NCI-H1930 (cell line): ENCODE measurements around the gene CABLES1.
"Not testable (repeated sequence)": the region's sequence is repeated elsewhere in the genome, so short reads cannot be mapped to it uniquely, and the experiment has no call there.

Experiments
- DNase-seq, 2 experiments: peaks; one replicate each; lab custom pipeline; 2025; lab: John Stamatoyannopoulos, UW

Gene CABLES1

DNA sequence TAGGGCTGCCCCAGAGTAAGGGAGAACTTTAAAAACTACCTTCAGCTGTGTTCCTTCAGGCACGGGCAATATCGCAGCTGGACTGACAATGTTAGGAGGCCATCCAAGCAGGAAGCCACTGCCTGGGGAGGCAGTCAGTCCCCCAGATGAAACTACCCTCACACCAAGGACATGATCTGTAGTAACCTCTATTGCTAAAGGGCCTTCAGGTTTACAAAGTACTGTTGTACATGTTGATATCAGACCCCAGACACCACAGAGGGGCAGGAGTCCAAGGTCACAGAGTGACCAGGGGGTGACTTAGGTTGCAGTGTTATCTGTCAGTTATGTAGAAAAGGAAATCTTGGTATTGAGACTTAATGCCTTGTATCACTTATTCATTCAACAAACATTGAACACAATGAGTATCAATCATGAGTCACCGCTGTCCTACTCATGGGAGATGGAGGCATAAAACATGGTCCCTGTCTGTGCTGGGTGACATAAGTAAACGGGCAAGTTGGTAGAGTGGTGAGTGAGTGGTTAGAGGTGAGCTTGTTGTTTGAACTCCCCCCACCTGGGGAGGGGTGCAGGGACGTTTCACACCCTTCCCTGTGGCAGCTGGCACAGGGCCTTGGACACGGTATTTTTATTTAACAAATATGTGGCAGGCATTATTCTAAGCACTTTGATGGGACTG, 7.1 kb downstream of the CABLES1 start:
- DNase-seq, result no peak

DNA sequence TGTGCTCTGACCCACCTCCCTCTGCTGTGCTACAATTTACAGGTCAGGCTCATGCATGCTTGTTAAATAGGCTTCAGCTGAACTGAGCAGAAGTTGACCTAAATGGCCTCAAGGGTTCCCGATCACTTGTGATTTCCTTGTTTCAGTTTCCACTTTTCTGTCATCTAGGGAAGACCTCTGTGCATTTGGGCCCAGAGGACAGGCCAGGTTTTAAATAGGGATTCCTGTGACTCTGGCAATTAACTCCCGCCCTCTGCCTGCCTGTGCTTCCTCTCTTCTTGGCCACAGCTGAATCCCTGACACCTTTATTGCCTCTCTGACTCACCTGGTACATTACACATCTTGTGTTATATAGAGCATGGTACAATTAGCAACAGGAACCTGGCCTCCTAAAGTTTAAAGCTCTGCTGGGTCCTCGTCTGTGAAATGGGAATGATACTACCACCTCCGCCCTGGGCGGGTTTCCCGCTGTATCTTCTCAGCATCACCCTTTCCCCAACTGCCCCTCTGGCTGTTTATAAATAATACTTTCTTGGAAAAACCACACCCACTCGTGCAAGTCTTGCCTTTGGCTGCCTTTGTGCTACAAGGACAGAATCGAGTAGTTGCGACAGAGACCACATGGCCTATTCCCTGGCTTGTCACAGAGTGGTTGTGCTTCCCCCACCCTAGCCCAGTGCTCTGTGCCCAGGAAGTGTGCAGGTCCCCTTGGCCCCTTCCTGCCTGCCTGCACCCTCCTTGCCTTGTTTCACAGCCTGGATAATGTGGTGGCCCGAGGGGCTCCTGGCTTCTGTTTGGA, 7.9 kb downstream of the CABLES1 start:
- DNase-seq, result no peak

DNA sequence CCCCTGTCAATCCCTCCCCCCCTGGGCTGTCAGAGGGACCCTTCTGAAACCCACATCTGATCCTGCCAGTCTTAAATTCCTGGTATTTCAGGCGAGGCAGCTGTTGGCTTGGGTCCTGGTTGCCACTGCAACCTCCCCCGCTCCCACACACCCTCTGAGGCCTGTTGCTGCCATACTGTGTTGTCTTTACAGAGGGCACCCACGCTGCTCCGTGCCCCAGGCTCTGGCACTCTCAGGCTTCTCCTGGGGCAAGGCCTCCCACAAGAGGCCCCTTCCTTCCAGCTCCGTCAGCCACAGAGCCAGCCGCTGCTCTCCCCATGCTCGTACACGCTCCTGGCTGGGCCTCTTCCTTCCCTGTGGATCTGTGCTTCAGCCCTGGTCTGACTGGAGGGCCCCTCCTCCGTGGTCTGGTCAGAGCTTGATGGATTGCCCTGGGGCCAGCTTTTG, 8.6 kb downstream of the CABLES1 start:
- DNase-seq, result no peak

DNA sequence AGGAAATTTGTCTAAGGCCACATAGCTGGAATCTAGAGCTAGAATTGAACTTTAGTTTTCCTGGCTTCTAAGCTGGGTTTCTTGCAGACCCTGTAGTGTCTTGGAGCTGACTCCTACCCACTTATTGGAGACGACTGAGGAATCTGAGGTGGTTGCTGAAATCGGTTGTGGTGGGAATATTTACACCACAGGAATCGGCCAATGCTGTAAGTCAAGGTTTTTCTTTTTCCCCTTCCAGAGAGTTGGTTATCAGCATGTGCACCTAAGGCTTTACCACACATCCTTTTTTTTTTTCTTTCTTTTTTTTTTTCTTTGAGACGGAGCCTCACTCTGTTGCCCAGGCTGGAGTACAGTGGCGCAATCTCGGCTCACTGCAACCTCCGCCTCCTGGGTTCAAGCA, 9.4 kb downstream of the CABLES1 start:
- no peak for DNase-seq

DNA sequence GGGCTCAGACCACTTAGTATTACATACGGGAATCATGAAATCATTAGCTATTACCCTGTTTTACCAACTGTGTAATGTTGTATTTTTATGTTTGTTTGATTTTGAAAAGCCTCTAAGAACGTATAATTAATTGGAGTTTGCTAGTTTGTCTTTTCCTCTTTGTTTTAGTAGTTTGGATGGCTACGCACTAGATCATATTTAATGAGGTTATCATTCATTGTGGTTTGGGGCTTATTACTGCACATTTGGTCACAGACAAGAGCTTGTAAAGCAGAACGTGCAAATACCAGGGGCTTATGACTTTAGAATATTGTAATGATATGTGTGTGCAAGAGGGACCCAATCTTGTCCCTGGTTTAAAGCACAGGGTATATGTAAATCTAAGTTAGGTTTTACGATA, 10.3 kb downstream of the CABLES1 start:
- no peak for DNase-seq

DNA sequence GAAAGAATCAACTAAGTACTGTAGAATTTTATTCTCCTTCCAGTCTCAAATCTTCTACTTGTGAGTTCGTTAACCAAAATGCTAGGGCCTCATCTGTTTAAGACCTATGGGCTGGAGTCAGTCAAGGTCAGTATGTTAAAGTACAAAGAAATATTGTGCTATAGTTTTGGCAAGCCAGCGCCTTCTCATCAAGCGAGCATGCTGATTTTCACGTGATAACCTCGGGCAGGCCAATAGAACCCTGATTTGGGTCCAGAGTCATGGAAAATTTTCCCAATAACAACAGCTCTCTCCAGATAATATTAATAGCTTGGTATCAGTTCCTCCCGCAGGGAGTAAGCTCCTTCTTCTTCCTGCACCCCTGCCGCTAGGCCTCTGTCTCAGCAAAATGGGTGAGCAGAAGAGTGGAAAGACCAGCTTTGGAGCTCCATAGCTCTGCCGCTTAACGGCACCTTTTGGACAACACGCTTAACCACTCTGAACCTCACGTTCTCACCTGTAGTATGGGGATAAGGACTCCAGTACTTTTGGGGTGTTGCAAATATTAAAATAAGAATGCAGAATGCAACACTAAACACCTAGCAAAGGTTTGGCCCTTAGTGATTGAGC, 11.7 kb downstream of the CABLES1 start:
- no peak for DNase-seq

DNA sequence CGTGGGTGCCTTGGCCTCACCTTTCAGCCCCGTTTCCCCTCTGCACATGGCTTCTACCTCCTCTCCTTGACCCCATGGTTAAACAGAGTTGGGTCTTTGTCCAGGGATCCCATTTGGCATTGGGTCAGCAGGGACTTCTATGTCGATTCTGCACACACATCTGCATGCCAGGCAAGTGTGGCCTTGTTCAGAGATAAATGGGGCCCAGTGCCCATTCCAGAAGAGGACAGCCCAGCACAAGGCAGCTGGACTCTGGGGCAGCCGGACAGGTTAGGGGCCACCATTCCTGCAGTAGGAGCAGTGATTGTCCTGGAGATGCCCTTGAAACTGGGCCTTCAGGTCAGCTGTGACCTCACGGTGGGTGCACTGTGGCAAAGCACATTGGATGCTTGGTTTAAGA, 13.1 kb downstream of the CABLES1 start:
- DNase-seq, result no peak

DNA sequence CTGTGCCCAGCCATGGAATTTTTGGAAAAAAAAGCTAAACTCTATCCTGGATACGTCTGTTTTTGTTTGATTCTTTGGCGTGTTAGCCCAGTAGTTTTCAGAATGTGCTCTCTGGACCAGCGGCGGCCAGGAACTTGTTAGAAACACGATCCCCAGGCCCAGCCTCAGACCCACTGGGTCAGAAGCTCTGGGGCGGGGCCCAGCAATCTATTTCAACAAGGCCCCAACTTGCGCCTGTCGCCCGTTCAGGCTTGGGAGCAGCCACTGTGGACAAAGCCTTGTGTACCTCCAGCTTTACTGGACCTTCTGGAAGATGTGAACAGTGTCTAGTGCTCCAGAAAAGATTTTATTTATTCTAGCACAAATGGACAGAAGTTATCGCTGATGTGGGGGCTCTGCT, 14.3 kb downstream of the CABLES1 start:
- DNase-seq, result no peak

DNA sequence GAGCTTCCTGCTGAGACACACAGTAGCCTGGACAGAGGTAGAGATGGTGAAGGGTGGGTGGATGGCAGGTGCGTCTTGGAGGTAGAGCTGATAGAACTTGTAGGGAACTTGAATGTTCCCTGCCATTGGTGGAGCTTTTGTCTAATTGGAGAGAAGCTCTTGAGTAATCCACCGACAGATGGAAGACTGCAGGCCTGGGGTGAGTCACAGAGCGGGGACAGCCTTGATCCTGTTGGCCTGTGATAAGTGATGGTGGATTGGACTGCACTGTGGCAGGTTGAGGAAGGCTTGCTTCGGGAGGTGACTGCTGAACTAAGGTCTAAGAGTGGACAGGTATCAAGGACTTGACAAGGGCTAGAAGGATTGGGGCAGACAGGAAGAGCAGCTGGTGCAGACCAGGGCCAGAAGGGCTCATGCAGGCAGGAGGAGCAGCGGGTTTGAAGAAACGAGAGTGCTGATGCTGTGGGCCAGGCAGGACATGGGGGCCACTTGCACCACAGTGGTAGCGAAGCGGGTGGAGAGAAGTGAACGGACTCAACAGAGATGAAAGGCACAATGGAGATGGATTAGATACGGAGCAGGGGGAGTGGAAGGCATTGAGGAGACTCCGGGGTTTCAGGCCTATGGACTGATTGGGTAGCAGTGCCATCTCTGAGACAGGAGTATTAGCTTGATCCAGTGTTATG, 16.3 kb downstream of the CABLES1 start:
- no peak for DNase-seq

DNA sequence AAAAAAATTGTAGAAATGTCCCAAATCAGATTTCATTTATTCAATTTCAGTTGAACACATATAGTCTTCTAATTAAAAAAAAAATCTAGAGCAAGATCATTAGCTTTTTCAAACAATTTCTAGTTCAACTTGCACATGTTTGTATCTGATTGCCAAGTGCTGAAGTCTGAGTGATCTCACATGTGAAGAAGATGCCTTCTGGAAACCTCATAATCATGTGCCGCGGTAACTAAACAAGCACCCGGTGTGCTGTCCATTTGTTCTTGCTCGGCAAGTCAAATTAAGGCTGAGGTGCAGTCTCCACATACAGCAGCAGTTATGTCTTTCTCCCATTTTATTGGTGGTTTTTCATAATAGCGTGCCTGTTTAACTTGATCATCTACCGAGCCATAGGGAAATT, 18.7 kb downstream of the CABLES1 start:
- DNase-seq, result no peak

DNA sequence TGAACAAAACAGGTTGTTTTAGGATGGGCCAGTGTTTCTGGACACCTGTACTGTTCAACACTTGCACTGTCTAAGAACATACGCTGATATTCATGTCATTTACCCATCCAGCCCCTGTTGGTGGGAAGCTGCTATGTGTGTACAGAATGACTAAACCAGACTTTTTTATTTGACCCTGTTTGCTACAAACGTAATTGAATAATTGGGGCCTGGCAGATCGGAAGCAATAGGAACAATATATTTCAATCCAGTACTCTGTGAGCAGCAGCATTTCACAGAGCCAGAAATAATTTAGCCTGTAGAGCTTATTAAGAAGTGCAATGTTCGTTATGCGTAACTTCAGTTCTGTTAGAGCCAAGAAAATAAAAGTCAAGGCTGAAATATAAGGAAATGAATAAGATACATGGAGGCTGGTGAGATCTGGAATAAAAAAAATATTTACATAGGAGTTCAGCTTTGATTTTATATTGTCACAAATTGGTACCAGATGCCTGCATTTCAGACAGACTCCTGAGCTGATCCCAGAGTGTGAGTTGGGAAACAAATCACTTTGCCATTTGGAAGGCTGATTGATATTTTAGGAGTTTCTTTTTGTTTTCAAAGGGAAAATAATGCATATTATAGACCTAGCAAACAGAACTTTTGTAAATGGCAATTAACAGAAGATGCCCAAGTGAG, 19.7 kb downstream of the CABLES1 start:
- DNase-seq, result peak in 1 of 2 experiments; percentile 30

DNA sequence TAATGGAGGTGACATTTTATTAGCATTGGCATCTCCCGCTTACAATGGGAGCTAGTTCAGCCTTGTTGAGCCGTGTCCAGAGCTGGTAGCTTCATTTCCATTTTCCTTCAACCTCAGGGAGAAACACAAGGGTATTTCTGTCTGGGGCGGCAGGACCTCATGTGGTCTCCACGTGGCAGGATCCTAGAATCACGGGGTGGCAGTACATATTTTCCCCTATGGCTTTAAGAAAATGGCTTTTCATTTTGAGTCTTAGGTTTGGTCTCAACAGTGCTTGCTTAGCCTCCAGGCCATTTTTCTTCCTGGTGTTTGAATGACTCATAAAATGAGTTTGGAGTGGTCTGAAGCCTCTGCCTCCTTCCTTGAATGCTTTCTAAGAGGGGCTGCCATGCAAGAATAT, 20.3 kb downstream of the CABLES1 start:
- no peak for DNase-seq

DNA sequence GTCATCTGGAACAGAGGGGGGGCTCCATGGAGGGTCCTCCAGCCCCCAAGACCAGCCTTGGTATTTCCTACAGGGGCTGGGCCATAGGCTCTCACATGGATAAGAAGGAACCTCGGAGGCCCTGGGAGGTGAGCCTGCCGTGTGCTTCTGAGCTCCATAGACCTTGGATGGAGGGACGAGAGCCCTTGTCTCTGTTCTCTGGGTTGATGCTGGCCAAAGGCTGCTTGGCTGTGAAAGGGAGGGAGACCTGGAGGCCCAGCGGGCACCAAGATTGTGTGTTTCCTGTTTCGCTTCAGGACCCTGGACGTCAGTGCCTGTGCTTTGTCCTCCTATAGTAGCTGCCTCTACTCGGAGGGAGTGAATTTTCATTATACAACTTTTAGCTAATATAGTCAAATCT, 20.8 kb downstream of the CABLES1 start:
- no peak for DNase-seq

DNA sequence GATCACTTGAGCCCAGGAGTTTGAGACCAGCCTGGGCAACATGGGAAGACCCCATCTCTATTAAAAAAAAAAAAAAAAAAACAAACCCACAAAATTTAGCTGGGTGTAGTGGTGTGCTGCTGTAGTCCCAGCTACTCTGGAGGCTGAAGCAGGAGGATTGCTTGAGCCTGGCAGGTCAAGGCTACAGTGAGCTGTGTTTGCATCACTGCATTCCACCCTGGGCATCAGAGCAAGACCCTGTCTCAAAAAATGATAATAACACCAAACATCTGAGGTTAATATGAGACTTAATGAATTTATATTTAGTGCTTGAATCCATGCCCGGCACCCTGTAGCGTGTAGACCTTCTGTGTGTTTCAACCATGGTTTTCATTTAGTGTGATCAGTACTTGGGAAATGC, 22.8 kb downstream of the CABLES1 start:
- DNase-seq, result no peak

DNA sequence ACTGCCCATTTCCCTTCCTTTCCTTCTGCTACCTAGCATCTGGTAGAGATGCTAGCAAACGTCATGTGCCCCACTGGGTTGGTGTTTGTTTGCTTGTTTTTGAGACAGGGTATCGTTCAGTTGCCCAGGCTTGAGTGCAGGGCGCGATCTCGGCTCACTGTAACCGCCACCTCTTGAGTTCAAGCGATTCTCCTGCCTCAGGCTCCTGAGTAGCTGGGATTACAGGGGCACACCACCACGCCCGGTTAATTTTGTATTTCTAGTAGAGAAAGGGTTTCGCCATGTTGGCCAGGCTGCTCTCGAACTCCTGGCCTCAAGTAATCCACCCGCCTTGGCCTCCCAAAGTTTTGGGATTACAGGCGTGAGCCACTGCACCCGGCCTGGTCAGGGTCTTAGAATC, 23.6 kb downstream of the CABLES1 start:
- DNase-seq, result not testable (repeated sequence)

DNA sequence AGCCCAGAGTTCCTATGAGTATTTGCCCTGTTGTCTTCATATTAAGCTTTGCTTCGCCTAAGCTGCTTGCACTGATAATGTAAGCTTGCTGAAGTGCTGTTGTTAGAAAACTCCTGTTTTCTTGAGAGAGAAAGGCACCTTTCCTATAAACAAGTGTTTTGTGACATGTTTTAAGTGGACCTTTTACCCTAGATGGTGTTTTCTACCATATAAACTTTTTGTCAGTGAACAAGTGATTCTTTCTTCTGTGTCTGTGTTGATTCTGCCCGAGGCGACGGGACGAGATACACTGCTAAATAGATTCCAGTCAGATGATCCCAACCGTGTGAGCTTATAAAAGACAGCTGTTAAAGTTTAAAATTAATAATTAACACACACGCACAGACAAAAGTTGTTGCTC, 24.1 kb downstream of the CABLES1 start:
- no peak for DNase-seq

DNA sequence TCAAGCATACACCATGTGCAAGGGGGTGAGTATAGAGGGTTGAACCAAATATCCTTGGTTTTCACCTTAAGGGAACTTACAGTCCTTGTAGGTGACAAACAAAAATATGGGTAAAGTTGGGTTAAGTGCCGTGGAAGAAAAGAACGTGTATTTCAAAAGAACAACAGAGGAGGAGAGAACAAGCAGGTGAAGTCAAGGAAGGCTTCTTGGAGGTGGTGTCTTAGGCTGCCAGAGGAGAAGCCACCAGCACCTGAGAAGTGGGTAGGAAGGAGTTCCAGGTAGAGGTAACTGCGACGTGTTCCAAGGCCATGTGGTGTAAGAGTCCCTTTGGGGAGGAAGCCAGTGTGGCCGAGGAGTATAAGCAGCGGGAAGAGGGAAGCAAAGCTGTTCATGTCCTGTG, 27.2 kb downstream of the CABLES1 start:
- no peak for DNase-seq

DNA sequence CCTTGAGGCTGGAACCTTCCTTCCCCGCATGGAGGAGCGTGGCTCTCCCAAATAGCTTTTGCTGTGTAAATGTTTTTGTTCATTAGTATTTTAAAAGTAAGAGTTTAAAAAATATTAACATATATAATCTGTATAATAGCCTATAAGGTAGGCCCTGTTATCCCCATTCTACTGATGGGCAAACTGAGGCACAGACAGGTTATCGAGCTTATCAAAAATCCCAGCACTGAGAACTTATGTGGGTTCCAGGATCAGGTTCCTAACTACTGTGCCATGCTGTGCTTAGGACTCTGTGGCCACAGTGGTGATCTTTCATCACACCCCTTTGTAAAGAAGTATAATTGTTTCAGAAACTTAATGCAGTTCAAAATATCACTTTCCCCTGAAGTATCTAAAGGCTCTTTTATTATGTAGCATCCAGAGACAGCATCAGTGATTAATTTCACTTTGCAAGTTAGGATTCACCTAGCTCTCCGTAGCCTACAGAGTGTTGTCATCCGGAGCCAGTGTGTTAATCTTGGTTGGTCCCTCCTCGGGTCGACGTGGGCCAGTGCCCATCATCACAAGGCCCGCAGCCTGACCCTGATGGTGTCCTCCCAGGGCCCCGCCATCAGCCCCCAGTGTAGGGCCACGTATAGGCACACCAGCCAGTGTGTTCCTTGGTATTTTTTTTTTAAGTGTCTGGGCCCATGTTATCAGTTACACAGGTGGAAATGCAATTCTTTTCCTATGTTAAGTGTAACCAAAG, 28.7 kb downstream of the CABLES1 start:
- DNase-seq, result no peak

DNA sequence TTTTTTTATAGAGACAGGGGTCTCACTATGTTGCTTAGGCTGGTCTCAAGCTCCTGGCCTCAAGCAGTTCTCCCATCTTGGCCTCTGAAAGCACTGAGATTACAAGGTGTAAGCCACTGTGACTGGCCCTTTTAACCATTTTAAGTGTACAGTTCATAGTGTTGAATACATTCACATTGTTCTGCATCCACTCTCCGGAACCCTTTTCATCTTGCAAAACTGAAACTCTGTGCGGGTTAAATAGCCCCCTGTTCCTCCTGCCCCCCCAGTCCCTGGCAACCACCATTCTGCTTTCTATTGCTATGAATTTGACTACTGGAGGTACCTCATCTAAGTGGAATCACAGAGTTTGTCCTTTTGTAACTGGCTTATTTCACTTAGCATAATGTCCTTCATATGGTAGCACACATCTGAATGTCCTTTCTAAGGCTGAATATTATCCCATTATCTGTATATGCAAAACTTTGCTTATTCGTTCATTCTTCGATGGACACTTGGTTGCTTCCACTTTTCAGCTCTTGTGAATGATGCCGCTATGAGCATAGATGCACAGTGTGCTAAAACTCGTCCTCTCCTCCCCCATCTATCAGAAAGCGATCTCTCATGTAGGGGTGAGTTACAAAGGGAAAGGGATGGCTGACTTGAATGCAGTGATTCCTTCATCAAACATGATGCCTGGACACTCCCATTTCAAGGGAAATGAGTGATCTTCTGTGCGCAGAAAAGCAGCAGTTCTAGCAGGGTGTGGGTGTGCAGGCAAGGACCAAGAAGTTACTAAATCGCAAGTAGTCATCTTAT, 30.2 kb downstream of the CABLES1 start:
- DNase-seq, result no peak

DNA sequence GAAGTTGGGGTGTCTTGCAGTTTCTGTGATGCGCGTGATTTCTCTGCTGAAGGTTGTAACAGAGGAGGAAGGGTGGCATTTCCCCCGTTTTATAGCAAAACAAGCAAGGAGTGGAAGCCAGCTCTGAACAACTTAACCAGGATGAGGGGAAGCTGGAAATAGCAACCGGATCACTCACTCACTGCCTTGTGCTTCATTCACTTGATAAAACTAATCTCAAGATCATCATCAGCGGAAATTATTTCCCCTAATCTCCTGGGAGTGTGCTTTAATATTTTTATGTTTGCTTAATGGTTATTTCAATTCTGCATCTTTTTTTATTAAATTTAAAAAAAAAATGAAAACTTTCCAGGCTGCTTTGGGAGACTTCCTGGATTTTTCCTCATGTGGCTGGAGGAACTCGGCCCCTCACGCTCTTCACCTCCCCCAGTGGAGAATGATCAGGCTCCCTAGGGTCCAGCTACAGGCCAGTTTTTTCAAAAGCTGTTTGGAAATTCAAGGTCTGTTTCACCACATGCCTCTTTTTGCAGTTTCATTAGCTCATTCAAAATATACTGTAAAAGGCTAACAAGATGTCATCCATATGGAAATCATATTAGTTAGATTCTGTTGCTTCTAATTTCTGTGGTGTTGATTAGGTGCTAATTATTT, 31.7 kb downstream of the CABLES1 start:
- DNase-seq, result no peak
